ENCODE data around the gene EIF4E. TPM values are rescaled to one million over a fixed set of nuclear protein-coding genes. Genes with fewer than 3 reads are reported as not detected.
"Not testable (repeated sequence)": the region's sequence is repeated elsewhere in the genome, so short reads cannot be mapped to it uniquely, and the experiment has no call there.

The EIF4E gene
- total RNA-seq, 2 experiments from 2014 or later = 118 to 121 TPM

GRCh38 chr4:98899277-98899676 lies 29.7 kb downstream of the EIF4E start:
- Mint-ChIP-seq H3K9me3 (no peaks in the 10 kb centered on the region), H3K27ac (peak overlapping the region; percentile 55), H3K4me3 (no peak overlapping the region), H3K27me3 (no peaks in the 10 kb centered on the region), H3K4me1 (ENCODE audit: low read depth) (peaks cover 47% of the 10 kb centered on the region), H3K36me3 (ENCODE audit: low read depth) (peaks cover 66% of the 10 kb centered on the region)
- POLR2A ChIA-PET = no interaction called here
- CTCF ChIA-PET = interaction anchor here (1.2 kb wide), 1 partner anchor 431 kb away, joined by 3 read pairs; no protein-coding TSS in a partner anchor
- intact Hi-C loops (cut with micrococcal nuclease) = no loop called here
- no peak for TF ChIP-seq CTCF (IDR thresholded peaks at IDR 0.05)
- DNase-seq (no peak), ATAC-seq (no peak)

- TF ChIP-seq CTCF (IDR thresholded peaks at IDR 0.05) = no peak
- CTCF ChIA-PET = no interaction called here
- no peak overlapping the region for H3K27ac Mint-ChIP-seq
- H3K27me3 Mint-ChIP-seq = no peaks in the 10 kb centered on the region
- no peak overlapping the region for H3K4me3 Mint-ChIP-seq
- POLR2A ChIA-PET = interaction anchor here (0.6 to 0.8 kb wide), 2 partner anchors 17 to 97 kb away, joined by 3 read pairs; no protein-coding TSS in a partner anchor
- intact Hi-C loops (cut with micrococcal nuclease) = no loop called here
- ATAC-seq (no peak), DNase-seq (no peak)
- peaks cover 24% of the 10 kb centered on the region for H3K4me1 Mint-ChIP-seq (ENCODE audit: low read depth)
- no peaks in the 10 kb centered on the region for H3K9me3 Mint-ChIP-seq
- peaks cover 69% of the 10 kb centered on the region for H3K36me3 Mint-ChIP-seq (ENCODE audit: low read depth)
Observed at GRCh38 chr4:98891478-98892337, 37.2 kb downstream of the EIF4E start.

- DNase-seq (no peak), ATAC-seq (no peak)
- TF ChIP-seq CTCF (IDR thresholded peaks at IDR 0.05) = no peak
- POLR2A ChIA-PET = interaction anchor here (0.6 to 0.8 kb wide), 2 partner anchors 16 to 97 kb away, joined by 3 read pairs; no protein-coding TSS in a partner anchor
- H3K27ac Mint-ChIP-seq = peak overlapping the region; percentile 23
- H3K36me3 Mint-ChIP-seq (ENCODE audit: low read depth) = peaks cover 69% of the 10 kb centered on the region
- H3K4me1 Mint-ChIP-seq (ENCODE audit: low read depth) = peaks cover 24% of the 10 kb centered on the region
- H3K27me3 Mint-ChIP-seq = no peaks in the 10 kb centered on the region
- H3K4me3 Mint-ChIP-seq = no peak overlapping the region
- intact Hi-C loops (cut with micrococcal nuclease) = no loop called here
- CTCF ChIA-PET = no interaction called here
- H3K9me3 Mint-ChIP-seq = no peaks in the 10 kb centered on the region
Observed at GRCh38 chr4:98890702-98891455, 38.1 kb downstream of the EIF4E start.

- Mint-ChIP-seq H3K4me3 (no peak overlapping the region), H3K4me1 (ENCODE audit: low read depth) (peaks cover 5% of the 10 kb centered on the region), H3K36me3 (ENCODE audit: low read depth) (peaks cover 48% of the 10 kb centered on the region), H3K9me3 (no peaks in the 10 kb centered on the region), H3K27me3 (no peaks in the 10 kb centered on the region), H3K27ac (peak overlapping the region; percentile 41)
- CTCF ChIA-PET = no interaction called here
- ATAC-seq (no peak), DNase-seq (no peak)
- POLR2A ChIA-PET = interaction anchor here (0.6 to 1.5 kb wide), 2 partner anchors 41 to 322 kb away, joined by 4 to 6 read pairs; no protein-coding TSS in a partner anchor
- TF ChIP-seq CTCF (IDR thresholded peaks at IDR 0.05) = no peak
- intact Hi-C loops (cut with micrococcal nuclease) = no loop called here
Observed at GRCh38 chr4:98887145-98887544, 41.8 kb downstream of the EIF4E start.

- DNase-seq; H3K27me3 Mint-ChIP-seq; H3K9me3 Mint-ChIP-seq; intact Hi-C loops (cut with micrococcal nuclease); H3K4me1 Mint-ChIP-seq (ENCODE audit: low read depth); H3K4me3 Mint-ChIP-seq; H3K27ac Mint-ChIP-seq; ATAC-seq; CTCF ChIA-PET: not testable (repeated sequence)
- POLR2A ChIA-PET = interaction anchor here (1.5 kb wide), 1 partner anchor 41 kb away, joined by 6 read pairs; no protein-coding TSS in a partner anchor
- peaks cover 47% of the 10 kb centered on the region for H3K36me3 Mint-ChIP-seq (ENCODE audit: low read depth)
Observed at GRCh38 chr4:98886382-98886781, 42.6 kb downstream of the EIF4E start.

- H3K27me3 Mint-ChIP-seq; H3K4me1 Mint-ChIP-seq (ENCODE audit: low read depth); intact Hi-C loops (cut with micrococcal nuclease); CTCF ChIA-PET; DNase-seq; ATAC-seq; H3K9me3 Mint-ChIP-seq; H3K4me3 Mint-ChIP-seq; H3K27ac Mint-ChIP-seq; POLR2A ChIA-PET: not testable (repeated sequence)
- H3K36me3 Mint-ChIP-seq (ENCODE audit: low read depth) = peaks cover 33% of the 10 kb centered on the region
Observed at GRCh38 chr4:98880884-98881283, 48.0 kb downstream of the EIF4E start.
